Immature natural killer cell (primary cell): ENCODE data around the gene ADAM15. TPM values are rescaled to one million over a fixed set of nuclear protein-coding genes. Genes with fewer than 3 reads are reported as not detected.
A peak's percentile ranks its signal among the peaks of the same experiment; 100 is the strongest.

Source experiments
- DNase-seq, 3 donors: peaks; one replicate each; pipeline ENCODE4 v3.0.0; 2022; ENCODE audit warnings: mixed read lengths in 1 of 3
- H3K27ac Mint-ChIP-seq, 6 donors: one replicate each; pipeline ENCODE4 v1.8.0; 2020; ENCODE audit warnings: mixed read lengths in 6 of 6, mild to moderate bottlenecking in 5 of 6, inconsistent platforms in 4 of 6, moderate library complexity in 3 of 6
- H3K27me3 Mint-ChIP-seq, 3 donors: one replicate each; pipeline ENCODE4 v1.8.0; 2020 to 2021; ENCODE audit warnings: low read depth in 3 of 3, mild to moderate bottlenecking in 3 of 3, mixed read lengths in 3 of 3, moderate library complexity in 3 of 3, inconsistent platforms in 1 of 3
- H3K36me3 Mint-ChIP-seq, 3 donors: one replicate each; pipeline ENCODE4 v1.8.0; 2020; ENCODE audit warnings: mixed read lengths in 3 of 3, inconsistent platforms in 2 of 3, mild to moderate bottlenecking in 2 of 3
- H3K4me1 Mint-ChIP-seq, 2 donors: one replicate each; pipeline ENCODE4 v1.8.0; 2020; ENCODE audit warnings: inconsistent platforms in 2 of 2, mild to moderate bottlenecking in 2 of 2, mixed read lengths in 2 of 2, moderate library complexity in 1 of 2
- H3K4me3 Mint-ChIP-seq, 5 donors: one replicate each; pipeline ENCODE4 v1.8.0; 2020; ENCODE audit warnings: mild to moderate bottlenecking in 5 of 5, mixed read lengths in 5 of 5, inconsistent platforms in 3 of 5, moderate library complexity in 3 of 5
- H3K9me3 Mint-ChIP-seq, 6 donors: one replicate each; pipeline ENCODE4 v1.8.0; 2020; ENCODE audit warnings: mild to moderate bottlenecking in 6 of 6, mixed read lengths in 6 of 6, inconsistent platforms in 4 of 6, moderate library complexity in 3 of 6
- polyA plus RNA-seq, 3 donors: library from polyadenylated mRNA; unstranded; fragments of 300-500 nt; fragmentation: Illumina TruSeq; gene quantifications; one replicate each; pipeline ENCODE4 v1.2.3, GENCODE V29; 2021

The ADAM15 gene
- polyA plus RNA-seq, 3 donors from 2014 or later, result 10.4 to 27.1 (median 24.3) TPM

GRCh38 chr1:155069551-155070157 is 18.5 kb downstream of the ADAM15 start:
- peak overlapping the region in 3 of 5 donors; percentile 29 to 59 (median 35) for H3K4me3 Mint-ChIP-seq
- peaks cover 0 to 3% (median 3%) of the 10 kb centered on the region in 3 donors for H3K36me3 Mint-ChIP-seq
- no peak for DNase-seq
- H3K4me1 Mint-ChIP-seq, result peaks cover 20 to 34% of the 10 kb centered on the region in 2 donors
- H3K27ac Mint-ChIP-seq, result peak overlapping the region in 2 of 6 donors; percentile 24 to 46
- peaks cover 0 to 8% (median 3%) of the 10 kb centered on the region in 3 donors for H3K27me3 Mint-ChIP-seq
- peaks cover 0 to 1% (median 0%) of the 10 kb centered on the region in 6 donors for H3K9me3 Mint-ChIP-seq

- H3K4me1 Mint-ChIP-seq, result peaks cover 16 to 31% of the 10 kb centered on the region in 2 donors
- H3K27ac Mint-ChIP-seq, result no peak overlapping the region
- peaks cover 0 to 3% (median 3%) of the 10 kb centered on the region in 3 donors for H3K36me3 Mint-ChIP-seq
- peaks cover 0 to 1% (median 0%) of the 10 kb centered on the region in 6 donors for H3K9me3 Mint-ChIP-seq
- H3K4me3 Mint-ChIP-seq, result peak overlapping the region; percentile 47 to 74 (median 59)
- H3K27me3 Mint-ChIP-seq, result peaks cover 0 to 8% (median 3%) of the 10 kb centered on the region in 3 donors
- DNase-seq, result no peak
Observed at GRCh38 chr1:155070158-155070621, 19.1 kb downstream of the ADAM15 start.

GRCh38 chr1:155070721-155071569 is 19.8 kb downstream of the ADAM15 start:
- H3K4me1 Mint-ChIP-seq, result peaks cover 16 to 31% of the 10 kb centered on the region in 2 donors
- H3K27ac Mint-ChIP-seq, result peak overlapping the region in 2 of 6 donors; percentile 31 to 50

GRCh38 chr1:155071701-155072100 is 20.6 kb downstream of the ADAM15 start:
- peaks cover 0 to 8% (median 7%) of the 10 kb centered on the region in 3 donors for H3K27me3 Mint-ChIP-seq
- peak overlapping the region in 4 of 6 donors; percentile 9 to 50 (median 28) for H3K27ac Mint-ChIP-seq

More at GRCh38 chr1:155070721-155071569, 19.8 kb downstream of the ADAM15 start:
- H3K9me3 Mint-ChIP-seq, result peaks cover 0 to 1% (median 0%) of the 10 kb centered on the region in 6 donors
- H3K36me3 Mint-ChIP-seq, result peaks cover 0 to 3% (median 3%) of the 10 kb centered on the region in 3 donors
- H3K27me3 Mint-ChIP-seq, result peaks cover 0 to 8% (median 3%) of the 10 kb centered on the region in 3 donors
- H3K4me3 Mint-ChIP-seq, result peak overlapping the region; percentile 48 to 74 (median 59)
- DNase-seq, result peak; percentile 74 to 81 (median 75)

GRCh38 chr1:155072531-155073289 is 21.6 kb downstream of the ADAM15 start:
- Mint-ChIP-seq H3K27ac (peak overlapping the region in 1 of 6 donors; percentile 50), H3K27me3 (peaks cover 0 to 10% (median 8%) of the 10 kb centered on the region in 3 donors), H3K4me3 (peak overlapping the region in 1 of 5 donors; percentile 22), H3K9me3 (no peaks in the 10 kb centered on the region), H3K4me1 (peaks cover 16 to 29% of the 10 kb centered on the region in 2 donors), H3K36me3 (peaks cover 0 to 3% (median 3%) of the 10 kb centered on the region in 3 donors)
- DNase-seq, result no peak

More at GRCh38 chr1:155071701-155072100, 20.6 kb downstream of the ADAM15 start:
- Mint-ChIP-seq H3K4me1 (peaks cover 16 to 28% of the 10 kb centered on the region in 2 donors), H3K9me3 (peaks cover 0 to 1% (median 0%) of the 10 kb centered on the region in 6 donors), H3K4me3 (peak overlapping the region; percentile 48 to 74 (median 59)), H3K36me3 (peaks cover 0 to 3% (median 3%) of the 10 kb centered on the region in 3 donors)
- DNase-seq, result no peak

GRCh38 chr1:155073377-155074242 is 22.5 kb downstream of the ADAM15 start:
- DNase-seq, result no peak
- Mint-ChIP-seq H3K4me1 (peaks cover 16 to 28% of the 10 kb centered on the region in 2 donors), H3K36me3 (peaks cover 0 to under 1% (median 0%) of the 10 kb centered on the region in 3 donors), H3K27ac (no peak overlapping the region), H3K4me3 (no peak overlapping the region), H3K27me3 (peaks cover 0 to 10% (median 8%) of the 10 kb centered on the region in 3 donors), H3K9me3 (no peaks in the 10 kb centered on the region)

- no peaks in the 10 kb centered on the region for H3K9me3 Mint-ChIP-seq
- no peaks in the 10 kb centered on the region for H3K36me3 Mint-ChIP-seq
- H3K4me3 Mint-ChIP-seq, result no peak overlapping the region
- H3K27ac Mint-ChIP-seq, result no peak overlapping the region
- peaks cover 26% of the 10 kb centered on the region in 2 donors for H3K4me1 Mint-ChIP-seq
- no peak for DNase-seq
- peaks cover 8 to 19% (median 16%) of the 10 kb centered on the region in 3 donors for H3K27me3 Mint-ChIP-seq
Observed at GRCh38 chr1:155075535-155075934, 24.4 kb downstream of the ADAM15 start.

GRCh38 chr1:155076371-155076770 is 25.3 kb downstream of the ADAM15 start:
- Mint-ChIP-seq H3K4me3 (no peak overlapping the region), H3K27me3 (peaks cover 10 to 24% (median 21%) of the 10 kb centered on the region in 3 donors), H3K36me3 (no peaks in the 10 kb centered on the region), H3K4me1 (peaks cover 26 to 28% of the 10 kb centered on the region in 2 donors), H3K27ac (no peak overlapping the region), H3K9me3 (no peaks in the 10 kb centered on the region)
- DNase-seq, result no peak

GRCh38 chr1:155077346-155077745 is 26.2 kb downstream of the ADAM15 start:
- no peaks in the 10 kb centered on the region for H3K36me3 Mint-ChIP-seq
- no peak overlapping the region for H3K27ac Mint-ChIP-seq
- no peak for DNase-seq
- peaks cover 14 to 24% (median 23%) of the 10 kb centered on the region in 3 donors for H3K27me3 Mint-ChIP-seq
- H3K4me3 Mint-ChIP-seq, result peak overlapping the region in 3 of 5 donors; percentile 1 to 46 (median 27)
- peaks cover 0 to 3% (median 0%) of the 10 kb centered on the region in 6 donors for H3K9me3 Mint-ChIP-seq
- H3K4me1 Mint-ChIP-seq, result peaks cover 26% of the 10 kb centered on the region in 2 donors

GRCh38 chr1:155077758-155078445 is 26.8 kb downstream of the ADAM15 start:
- peak overlapping the region; percentile 34 to 60 (median 55) for H3K4me3 Mint-ChIP-seq
- H3K27me3 Mint-ChIP-seq, result peaks cover 15 to 28% (median 23%) of the 10 kb centered on the region in 3 donors
- peak overlapping the region in 2 of 6 donors; percentile 10 to 15 for H3K27ac Mint-ChIP-seq
- H3K9me3 Mint-ChIP-seq, result peaks cover 0 to 3% (median 0%) of the 10 kb centered on the region in 6 donors
- H3K36me3 Mint-ChIP-seq, result no peaks in the 10 kb centered on the region
- no peak for DNase-seq
- peaks cover 31 to 32% of the 10 kb centered on the region in 2 donors for H3K4me1 Mint-ChIP-seq

- H3K27me3 Mint-ChIP-seq, result peaks cover 16 to 31% (median 25%) of the 10 kb centered on the region in 3 donors
- H3K9me3 Mint-ChIP-seq, result peaks cover 0 to 3% (median 0%) of the 10 kb centered on the region in 6 donors
- no peaks in the 10 kb centered on the region for H3K36me3 Mint-ChIP-seq
- H3K27ac Mint-ChIP-seq, result peak within 1 kb of the TSS; percentile 10 to 80 (median 38)
- peak within 1 kb of the TSS; percentile 72 to 91 (median 82) for H3K4me3 Mint-ChIP-seq
- DNase-seq, result peak; percentile 57 to 61 (median 57)
- peaks cover 32 to 33% of the 10 kb centered on the region in 2 donors for H3K4me1 Mint-ChIP-seq
Observed at GRCh38 chr1:155078469-155079209, 27.5 kb downstream of the ADAM15 start, which contains the start of gene EFNA3. TSS of gene EFNA3 (plus strand) at chr1:155078837. CDS start at chr1:155078942, 105 bp downstream.
